A549 (cell line): ENCODE measurements around the gene GRID1. TPM values are rescaled to one million over a fixed set of nuclear protein-coding genes. Genes with fewer than 3 reads are reported as not detected.

Experiments used
- ATAC-seq, 2 experiments: fragments of 200-7000 bp in 1 of 2; fragments of >200 bp in 1 of 2; cut with Nextera tagmentation in 1 of 2; cut with Tn5 transposase in 1 of 2; 3 replicates each; pipeline versions ENCODE4 v1.8.0 to v1.9.1; 2018 to 2020; ENCODE audit warnings: mild to moderate bottlenecking in 1 of 2, moderate library complexity in 1 of 2
- CTCF ChIA-PET: fragments of 300-600 bp; sonication (Branson Sonifier 250); formaldehyde crosslinking; extraction: SDS; loops from one replicate; lab custom pipeline; 2021; ENCODE audit warnings: antibody characterized with exemption, inconsistent platforms; lab: Yijun Ruan, JAX
- POLR2A ChIA-PET: fragments of 350-600 bp; formaldehyde crosslinking; extraction: SDS; loops from one replicate; lab custom pipeline; 2021; ENCODE audit warnings: antibody characterized with exemption, inconsistent platforms; lab: Yijun Ruan, JAX
- DNase-seq, 2 experiments: peaks; one replicate each; pipeline versions ENCODE4 v3.0.0 to v3.0.0-alpha.2; 2011 to 2016; ENCODE audit warnings: low read depth in 1 of 2, low spot score in 1 of 2
- FAIRE-seq: peaks from 2 replicates; lab custom pipeline; 2011; peaks lifted over from hg19 to GRCh38; lab: Jason Lieb, UNC
- H3K27ac ChIP-seq, 2 experiments: fragments of >200 bp; sonication (Bioruptor Twin); formaldehyde crosslinking; 3 replicates each; pipeline ENCODE4 v1.5.1; 2016 to 2017
- H3K4me1 ChIP-seq: fragments of >200 bp; sonication (Bioruptor Twin); formaldehyde crosslinking; 3 replicates; pipeline ENCODE4 v1.6.1; 2016
- H3K4me2 ChIP-seq: fragments of >200 bp; sonication (Bioruptor Twin); formaldehyde crosslinking; 3 replicates; pipeline ENCODE4 v1.6.1; 2016
- H3K4me3 ChIP-seq: fragments of >200 bp; sonication (Bioruptor Twin); formaldehyde crosslinking; 3 replicates; pipeline ENCODE4 v1.5.1; 2016
- H3K9me3 ChIP-seq: fragments of >200 bp; sonication (Bioruptor Twin); formaldehyde crosslinking; 3 replicates; pipeline ENCODE4 v1.6.1; 2016
- ATOH8 ChIP-seq: fragments of 250-450 bp; sonication (Bioruptor Pico); IDR thresholded peaks from 2 replicates; pipeline ENCODE4 v1.5.0; 2020; ENCODE audit warnings: low read depth, mild to moderate bottlenecking, moderate library complexity
- BCL3 ChIP-seq: fragments of >200 bp; sonication (Bioruptor Twin); formaldehyde crosslinking; IDR thresholded peaks from 3 replicates; pipeline ENCODE4 v1.6.1; 2016
- CBX8 ChIP-seq: fragments of 200-600 bp; sonication (generic); IDR thresholded peaks from 2 replicates; pipeline ENCODE4 v1.6.1; 2016
- CHD2 ChIP-seq: fragments of 150-350 bp; IDR thresholded peaks from 2 replicates; pipeline ENCODE4 v1.6.1; 2014; ENCODE audit warnings: low read length; ENCODE audit not compliant: partially characterized antibody
- CHD4 ChIP-seq: fragments of 200-600 bp; sonication (generic); IDR thresholded peaks from 2 replicates; pipeline ENCODE4 v1.6.1; 2016; ENCODE audit warnings: antibody characterized with exemption, mild to moderate bottlenecking, borderline replicate concordance
- E2F6 ChIP-seq: IDR thresholded peaks from 2 replicates; pipeline ENCODE4 v1.6.1; 2012; ENCODE audit warnings: low read depth, borderline replicate concordance
- EHF ChIP-seq: fragments of 250-450 bp; sonication (Bioruptor Pico); IDR thresholded peaks from 2 replicates; pipeline ENCODE4 v1.5.0; 2020; ENCODE audit warnings: mild to moderate bottlenecking
- ELK1 ChIP-seq: fragments of 150-350 bp; IDR thresholded peaks from 2 replicates; pipeline ENCODE4 v1.6.1; 2014; ENCODE audit warnings: low read depth, mild to moderate bottlenecking, low read length
- EP300 ChIP-seq, 2 experiments: fragments of >200 bp; sonication (Bioruptor Twin); formaldehyde crosslinking; IDR thresholded peaks; 2 replicates in 1 of 2; 3 replicates in 1 of 2; pipeline ENCODE4 v1.6.1; 2016 to 2017
- FOSB ChIP-seq: fragments of 250-450 bp; sonication (Bioruptor Pico); IDR thresholded peaks from 2 replicates; pipeline ENCODE4 v1.5.0; 2020; ENCODE audit warnings: mild to moderate bottlenecking, moderate library complexity
- FOXS1 ChIP-seq: fragments of 250-450 bp; sonication (Bioruptor Pico); IDR thresholded peaks from 2 replicates; pipeline ENCODE4 v1.5.0; 2020; ENCODE audit warnings: mild to moderate bottlenecking, moderate library complexity
- GATA3 ChIP-seq: IDR thresholded peaks from 2 replicates; pipeline ENCODE4 v1.6.1; 2012; ENCODE audit warnings: borderline replicate concordance
- HDAC2 ChIP-seq: fragments of 200-600 bp; sonication (generic); IDR thresholded peaks from 2 replicates; pipeline ENCODE4 v1.6.1; 2016
- HES2 ChIP-seq: fragments of >200 bp; sonication (Bioruptor Twin); formaldehyde crosslinking; IDR thresholded peaks from 2 replicates; pipeline ENCODE4 v1.6.1; 2016
- HEYL ChIP-seq: fragments of 250-450 bp; sonication (Bioruptor Pico); IDR thresholded peaks from 2 replicates; pipeline ENCODE4 v1.8.0; 2021; ENCODE audit warnings: mild to moderate bottlenecking, moderate library complexity
- HMGXB4 ChIP-seq: fragments of 250-450 bp; sonication (Bioruptor Pico); IDR thresholded peaks from 2 replicates; pipeline ENCODE4 v1.5.0; 2021; ENCODE audit warnings: mild to moderate bottlenecking, moderate library complexity, borderline replicate concordance
- HOXA7 ChIP-seq: fragments of 250-450 bp; sonication (Bioruptor Pico); IDR thresholded peaks from 2 replicates; pipeline ENCODE4 v1.5.0; 2020; ENCODE audit warnings: mild to moderate bottlenecking, moderate library complexity
- HOXB13 ChIP-seq: fragments of 250-450 bp; sonication (Bioruptor Pico); IDR thresholded peaks from 2 replicates; pipeline ENCODE4 v1.5.0; 2020; ENCODE audit warnings: low read depth, mild to moderate bottlenecking, moderate library complexity
- HOXB5 ChIP-seq: fragments of 250-450 bp; sonication (Bioruptor Pico); IDR thresholded peaks from 2 replicates; pipeline ENCODE4 v1.5.0; 2020; ENCODE audit warnings: mild to moderate bottlenecking, moderate library complexity
- JUN ChIP-seq, 2 experiments: fragments of >200 bp; sonication (Bioruptor Twin); formaldehyde crosslinking; IDR thresholded peaks; 2 replicates in 1 of 2; 3 replicates in 1 of 2; pipeline ENCODE4 v1.6.1; 2016 to 2017
- KDM5A ChIP-seq: fragments of 200-600 bp; sonication (generic); IDR thresholded peaks from 2 replicates; pipeline ENCODE4 v1.6.1; 2016; ENCODE audit warnings: antibody characterized with exemption, mild to moderate bottlenecking
- MAX ChIP-seq: IDR thresholded peaks from 2 replicates; pipeline ENCODE4 v1.6.1; 2012
- MAZ ChIP-seq: fragments of 150-350 bp; IDR thresholded peaks from 2 replicates; pipeline ENCODE4 v1.6.1; 2014; ENCODE audit warnings: antibody characterized with exemption, low read depth, low read length, borderline replicate concordance
- NFE2L2 ChIP-seq: fragments of 150-350 bp; conservative IDR thresholded peaks from 2 replicates; pipeline ENCODE4 v1.6.1; 2014; ENCODE audit warnings: low read length
- PHF8 ChIP-seq: fragments of 200-600 bp; sonication (generic); IDR thresholded peaks from 2 replicates; pipeline ENCODE4 v1.6.1; 2016; ENCODE audit warnings: low read depth, mild to moderate bottlenecking, antibody characterized with exemption, moderate library complexity, borderline replicate concordance
- POLR2A ChIP-seq: IDR thresholded peaks from 2 replicates; pipeline ENCODE4 v1.6.1; 2012; ENCODE audit warnings: mild to moderate bottlenecking, low read length
- RARB ChIP-seq: fragments of 250-450 bp; sonication (Bioruptor Pico); IDR thresholded peaks from 2 replicates; pipeline ENCODE4 v1.8.0; 2021; ENCODE audit warnings: mild to moderate bottlenecking, moderate library complexity
- RFX5 ChIP-seq: fragments of 450-650 bp; IDR thresholded peaks from 2 replicates; pipeline ENCODE4 v1.7.1; 2014; ENCODE audit warnings: antibody characterized with exemption, mild to moderate bottlenecking, moderate library complexity
- TP53 ChIP-seq: fragments of 250-450 bp; sonication (Bioruptor Pico); IDR thresholded peaks from 2 replicates; pipeline ENCODE4 v1.5.0; 2021; ENCODE audit warnings: mild to moderate bottlenecking, moderate library complexity
- USF2 ChIP-seq: fragments of 450-650 bp; IDR thresholded peaks from 2 replicates; pipeline ENCODE4 v1.6.1; 2014; ENCODE audit warnings: antibody characterized with exemption
- ZC3H11A ChIP-seq: fragments of 450-650 bp; IDR thresholded peaks from 2 replicates; pipeline ENCODE4 v1.6.1; 2014; ENCODE audit warnings: antibody characterized with exemption, mild to moderate bottlenecking
- ZNF302 ChIP-seq: fragments of 250-450 bp; sonication (Bioruptor Pico); IDR thresholded peaks from 2 replicates; pipeline ENCODE4 v1.9.0; 2021; ENCODE audit warnings: inconsistent platforms, mild to moderate bottlenecking, moderate library complexity
- WGBS: methylation state at CpG from one replicate; pipeline ENCODE4 v1.1.6; 2017; ENCODE audit errors: missing lambda C conversion rate; 5-methylcytosine and 5-hydroxymethylcytosine counted together
- polyA plus RNA-seq, 4 experiments: library from polyadenylated mRNA; depleted of rRNA in 3 of 4; stranded (reverse); fragments of >200 nt; fragmentation: RNase III in 1 of 4; extraction: RNeasy Plus Mini Kit Qiagen cat#74134 plus additional on column Dnase treatment in 1 of 4; gene quantifications; 2 replicates in 3 of 4; 3 replicates in 1 of 4; pipeline ENCODE4 v1.2.3, GENCODE V29; 2011 to 2017

The GRID1 gene
- polyA plus RNA-seq, 2 of the 4 experiments (the other 2 are of a cell fraction), result 0.14 to 0.30 TPM

GRCh38 chr10:86195521-86196157, 171.0 kb downstream of the GRID1 start:
- Histone ChIP-seq H3K27ac (no peak overlapping the region), H3K4me1 (no peaks in the 10 kb centered on the region), H3K9me3 (no peaks in the 10 kb centered on the region), H3K4me2 (no peak overlapping the region), H3K4me3 (no peak overlapping the region)
- ChIA-PET CTCF (interaction anchor here (1.5 kb wide), 1 partner anchor 21 kb away, joined by 3 read pairs; no protein-coding TSS in a partner anchor), POLR2A (no interaction called here)
- WGBS, result 29% methylated on average over 14 of the region's 14 CpGs
- ATAC-seq (no peak), DNase-seq (no peak), FAIRE-seq (no peak)
- no peak for TF ChIP-seq HES2
- TF ChIP-seq HEYL, result no peak
- TF ChIP-seq CHD2, result no peak
- no peak for TF ChIP-seq RARB (CRISPR knock-in tag)
- no peak for TF ChIP-seq RFX5
- no peak for TF ChIP-seq KDM5A
- TF ChIP-seq HOXA7 (CRISPR knock-in tag), result no peak
- TF ChIP-seq EHF (CRISPR knock-in tag), result no peak
- no peak for TF ChIP-seq CHD4
- TF ChIP-seq HDAC2, result no peak
- TF ChIP-seq NFE2L2, result no peak
- no peak for TF ChIP-seq JUN (IDR thresholded peaks at IDR 0.05)
- no peak for TF ChIP-seq FOSB (CRISPR knock-in tag)
- no peak for TF ChIP-seq ELK1
- TF ChIP-seq CBX8, result no peak
- no peak for TF ChIP-seq BCL3
- no peak for TF ChIP-seq GATA3
- TF ChIP-seq POLR2A, result no peak
- no peak for TF ChIP-seq MAZ
- TF ChIP-seq ZC3H11A, result no peak

GRCh38 chr10:86194684-86195083, 171.9 kb downstream of the GRID1 start:
- DNase-seq (no peak), ATAC-seq (no peak)
- 36% methylated on average over 4 of the region's 5 CpGs for WGBS
- no peak overlapping the region for H3K4me2 ChIP-seq
- TF ChIP-seq POLR2A (no peak), FOXS1 (CRISPR knock-in tag) (no peak), EP300 (IDR thresholded peaks at IDR 0.05) (no peak), E2F6 (no peak), TP53 (no peak), KDM5A (no peak), JUN (IDR thresholded peaks at IDR 0.05) (no peak), ZNF302 (CRISPR knock-in tag) (no peak), FOSB (CRISPR knock-in tag) (no peak), ATOH8 (CRISPR knock-in tag) (no peak), MAX (no peak), CHD2 (no peak), HMGXB4 (CRISPR knock-in tag) (no peak), USF2 (no peak), HOXB13 (CRISPR knock-in tag) (no peak), PHF8 (no peak), HOXB5 (CRISPR knock-in tag) (no peak), NFE2L2 (no peak), GATA3 (no peak)
- TF ChIP-seq, all 56 proteins: peak for 0
- Histone ChIP-seq H3K9me3 (no peaks in the 10 kb centered on the region), H3K4me3 (no peak overlapping the region), H3K4me1 (no peaks in the 10 kb centered on the region), H3K27ac (no peak overlapping the region)
- no peak for FAIRE-seq
- POLR2A ChIA-PET, result no interaction called here
- CTCF ChIA-PET, result no interaction called here
